Measurements from ENCODE around the gene SACM1L.
A peak's percentile ranks its signal among the peaks of the same experiment; 100 is the strongest.

The SACM1L gene

DNA sequence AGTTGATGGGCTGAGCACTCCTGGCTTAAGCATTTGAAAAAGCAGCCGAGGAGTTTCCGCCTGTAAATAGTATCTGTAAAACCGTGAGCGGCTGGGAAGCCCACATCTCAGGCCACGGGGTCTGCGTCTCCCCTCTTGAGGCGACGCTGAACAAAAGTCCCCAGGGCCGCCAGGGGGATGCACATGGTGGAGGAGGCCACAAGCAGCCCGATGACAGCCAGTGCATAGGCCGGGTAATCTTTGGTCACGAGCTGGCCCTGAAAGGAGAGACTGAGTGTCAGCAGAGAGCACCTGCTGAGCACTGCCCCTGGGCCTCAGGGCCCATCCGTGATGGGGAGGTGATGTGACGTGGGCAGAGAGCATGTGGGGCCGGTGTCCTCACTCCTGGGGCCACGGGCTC lies 69.7 kb downstream of the SACM1L start:
- H3K27ac ChIP-seq = no peak overlapping the region
- no peak overlapping the region for H3K4me3 ChIP-seq (ENCODE audit: low read depth, low read length)
- no peak for DNase-seq
- no peaks in the 10 kb centered on the region for H3K9me3 ChIP-seq (ENCODE audit: severe bottlenecking)
- TF ChIP-seq CTCF (IDR thresholded peaks at IDR 0.05; ENCODE audit: low read depth, low read length) = no peak
- H3K36me3 ChIP-seq = no peaks in the 10 kb centered on the region
- no peaks in the 10 kb centered on the region for H3K27me3 ChIP-seq (ENCODE audit: insufficient read depth, low read depth, severe bottlenecking)

- TF ChIP-seq CTCF (IDR thresholded peaks at IDR 0.05; ENCODE audit: low read depth, low read length) = no peak
- Histone ChIP-seq H3K4me3 (ENCODE audit: low read depth, low read length) (no peak overlapping the region), H3K9me3 (ENCODE audit: severe bottlenecking) (no peaks in the 10 kb centered on the region), H3K27me3 (ENCODE audit: insufficient read depth, low read depth, severe bottlenecking) (no peaks in the 10 kb centered on the region), H3K27ac (no peak overlapping the region), H3K36me3 (no peaks in the 10 kb centered on the region)
- DNase-seq = no peak
Measured at GRCh38 chr3:45759851-45760250, 70.7 kb downstream of the SACM1L start.

DNA sequence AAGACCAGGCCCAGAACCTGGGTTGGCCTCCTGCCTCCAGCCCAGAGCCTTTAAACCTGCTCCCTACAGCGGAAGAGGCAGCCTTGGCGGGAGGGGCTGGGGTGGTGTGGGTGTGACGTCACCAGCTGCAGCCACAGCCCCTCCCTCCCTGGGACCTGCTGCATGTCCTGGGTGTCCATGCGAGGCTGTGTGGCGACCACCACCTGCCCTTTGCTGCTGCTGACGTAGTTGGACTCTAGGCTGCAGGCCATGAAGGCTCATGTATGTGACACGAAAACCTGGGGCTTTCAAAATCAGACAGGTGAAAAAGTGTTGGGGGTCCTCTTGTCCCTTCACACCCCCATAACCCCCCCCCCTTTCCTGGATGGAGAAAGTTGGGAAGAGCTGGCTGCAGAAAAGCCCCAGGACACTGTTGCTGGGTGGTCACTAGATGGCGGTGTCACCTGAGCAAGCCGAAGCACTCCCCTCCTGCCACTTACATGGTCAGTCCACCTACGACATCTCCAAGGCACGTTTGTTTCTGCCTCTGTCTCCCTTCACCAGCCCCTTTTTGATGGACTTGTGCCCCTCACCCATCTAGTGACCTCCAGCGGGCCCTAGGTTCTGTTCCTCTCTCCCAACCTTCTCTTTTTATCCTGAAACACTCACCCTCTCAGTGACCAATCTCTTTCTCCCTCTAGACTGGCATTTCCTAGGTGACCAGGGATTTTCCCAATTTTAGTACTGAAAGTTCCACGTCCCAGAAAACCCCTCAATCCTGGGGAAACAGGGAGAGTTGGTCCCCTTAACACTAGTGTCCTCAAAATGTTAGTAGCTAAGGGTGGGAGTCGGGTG lies 71.9 kb downstream of the SACM1L start:
- TF ChIP-seq CTCF (IDR thresholded peaks at IDR 0.05; ENCODE audit: low read depth, low read length) = peak; percentile 96
- Histone ChIP-seq H3K9me3 (ENCODE audit: severe bottlenecking) (no peaks in the 10 kb centered on the region), H3K4me3 (ENCODE audit: low read depth, low read length) (no peak overlapping the region), H3K36me3 (no peaks in the 10 kb centered on the region), H3K27ac (no peak overlapping the region), H3K27me3 (ENCODE audit: insufficient read depth, low read depth, severe bottlenecking) (no peaks in the 10 kb centered on the region)
- DNase-seq = peak; percentile 65

- Histone ChIP-seq H3K4me3 (ENCODE audit: low read depth, low read length) (no peak overlapping the region), H3K9me3 (ENCODE audit: severe bottlenecking) (no peaks in the 10 kb centered on the region), H3K36me3 (no peaks in the 10 kb centered on the region), H3K27ac (no peak overlapping the region), H3K27me3 (ENCODE audit: insufficient read depth, low read depth, severe bottlenecking) (no peaks in the 10 kb centered on the region)
- DNase-seq = no peak
- TF ChIP-seq CTCF (IDR thresholded peaks at IDR 0.05; ENCODE audit: low read depth, low read length) = no peak
Measured at GRCh38 chr3:45761831-45762230, 72.6 kb downstream of the SACM1L start.

- no peak overlapping the region for H3K4me3 ChIP-seq (ENCODE audit: low read depth, low read length)
- no peak overlapping the region for H3K27ac ChIP-seq
- H3K36me3 ChIP-seq = no peaks in the 10 kb centered on the region
- TF ChIP-seq CTCF (IDR thresholded peaks at IDR 0.05; ENCODE audit: low read depth, low read length) = no peak
- no peaks in the 10 kb centered on the region for H3K9me3 ChIP-seq (ENCODE audit: severe bottlenecking)
- no peaks in the 10 kb centered on the region for H3K27me3 ChIP-seq (ENCODE audit: insufficient read depth, low read depth, severe bottlenecking)
- no peak for DNase-seq
Measured at GRCh38 chr3:45762647-45763302, 73.6 kb downstream of the SACM1L start.

Data from WERI-Rb-1 (cell line).